IMR-90 (cell line): Measurements from ENCODE around the gene CDHR2. TPM values are rescaled to one million over a fixed set of nuclear protein-coding genes. Genes with fewer than 3 reads are reported as not detected.

Experiments used
- ATAC-seq: fragments of 200-7000 bp; cut with Tn5 transposase; 2 replicates; pipeline ENCODE4 v1.9.1; 2020; ENCODE audit warnings: low read depth, mild to moderate bottlenecking, moderate library complexity
- BruUV-seq: library from RNA; stranded (reverse); fragments of 400-500 nt; replicated peaks from 2 replicates; lab custom pipeline; 2021; lab: Mats Ljungman, UMichigan
- CTCF ChIA-PET: fragments of 300-600 bp; formaldehyde crosslinking; extraction: SDS; loops from one replicate; lab custom pipeline; 2021; ENCODE audit warnings: antibody characterized with exemption; lab: Yijun Ruan, JAX
- POLR2A ChIA-PET: fragments of 300-600 bp; sonication (Branson Sonifier 250); formaldehyde crosslinking; loops from one replicate; lab custom pipeline; 2022; ENCODE audit warnings: antibody characterized with exemption; ENCODE audit not compliant: unreplicated experiment; lab: Charles Lee
- DNase-seq: peaks from one replicate; pipeline ENCODE4 v3.0.0; 2013
- H2AFZ ChIP-seq: replicated peaks from 2 replicates; pipeline ENCODE3; 2013; ENCODE audit warnings: low read length, mild to moderate bottlenecking; ENCODE audit not compliant: poor library complexity
- H2AK5ac ChIP-seq: 2 replicates; pipeline ENCODE4 v1.6.1; 2013; ENCODE audit warnings: low read depth, low read length, inconsistent platforms
- H2AK9ac ChIP-seq: replicated peaks from 2 replicates; pipeline ENCODE3; 2013; ENCODE audit warnings: mild to moderate bottlenecking, low read depth, low read length, moderate library complexity; ENCODE audit not compliant: poor library complexity
- H2BK120ac ChIP-seq: 2 replicates; pipeline ENCODE4 v1.6.1; 2013; ENCODE audit warnings: low read depth, low read length, inconsistent platforms
- H2BK15ac ChIP-seq: 3 replicates; pipeline ENCODE4 v1.6.1; 2013; ENCODE audit warnings: low read depth, low read length, inconsistent platforms
- H2BK20ac ChIP-seq: 2 replicates; pipeline ENCODE4 v1.6.1; 2013; ENCODE audit warnings: low read depth, mild to moderate bottlenecking, inconsistent platforms, low read length, moderate library complexity
- H2BK5ac ChIP-seq: 2 replicates; pipeline ENCODE4 v1.6.1; 2013; ENCODE audit warnings: mild to moderate bottlenecking, low read depth, low read length, inconsistent platforms; ENCODE audit not compliant: poor library complexity, severe bottlenecking
- H3K14ac ChIP-seq: replicated peaks from 2 replicates; pipeline ENCODE4 v1.6.1; 2013; ENCODE audit warnings: low read depth, low read length, inconsistent platforms
- H3K18ac ChIP-seq: 2 replicates; pipeline ENCODE4 v1.6.1; 2013; ENCODE audit warnings: low read depth, low read length, control low read depth
- H3K23ac ChIP-seq: 2 replicates; pipeline ENCODE4 v1.6.1; 2013; ENCODE audit warnings: low read depth, low read length, inconsistent platforms
- H3K27ac ChIP-seq: 2 replicates; pipeline ENCODE4 v1.5.1; 2013; ENCODE audit warnings: mild to moderate bottlenecking, control low read depth, low read length; ENCODE audit not compliant: insufficient read depth
- H3K27me3 ChIP-seq: 2 replicates; pipeline ENCODE4 v1.6.1; 2013; ENCODE audit warnings: low read length; ENCODE audit not compliant: control insufficient read depth, insufficient read depth
- H3K36me3 ChIP-seq: 2 replicates; pipeline ENCODE4 v1.6.1; 2013; ENCODE audit warnings: low read length, mixed read lengths; ENCODE audit not compliant: control insufficient read depth, insufficient read depth
- H3K4ac ChIP-seq: 2 replicates; pipeline ENCODE4 v1.6.1; 2013; ENCODE audit warnings: low read depth, low read length, inconsistent platforms
- H3K4me1 ChIP-seq: 2 replicates; pipeline ENCODE4 v1.6.1; 2013; ENCODE audit warnings: low read length, mixed read lengths; ENCODE audit not compliant: control insufficient read depth, insufficient read depth
- H3K4me2 ChIP-seq: 2 replicates; pipeline ENCODE4 v1.6.1; 2013; ENCODE audit warnings: low read depth, mild to moderate bottlenecking, control low read depth, low read length, moderate library complexity
- H3K4me3 ChIP-seq: 2 replicates; pipeline ENCODE4 v1.5.1; 2013; ENCODE audit warnings: low read depth, mild to moderate bottlenecking, control low read depth, low read length, moderate library complexity; ENCODE audit not compliant: insufficient read depth
- H3K56ac ChIP-seq: 2 replicates; pipeline ENCODE4 v1.6.1; 2013; ENCODE audit warnings: low read length, inconsistent platforms; ENCODE audit not compliant: insufficient read depth; ENCODE audit errors: extremely low read depth
- H3K79me1 ChIP-seq, 2 experiments: 2 replicates each; pipeline ENCODE4 v1.6.1; 2013; ENCODE audit warnings: low read length in 2 of 2, inconsistent platforms in 1 of 2, low read depth in 1 of 2
- H3K9ac ChIP-seq: 2 replicates; pipeline ENCODE4 v1.6.1; 2013; ENCODE audit warnings: low read depth, low read length, control low read depth
- H3K9me1 ChIP-seq: 2 replicates; pipeline ENCODE4 v1.6.1; 2013; ENCODE audit warnings: low read length, inconsistent platforms; ENCODE audit not compliant: insufficient read depth
- H3K9me3 ChIP-seq: 2 replicates; pipeline ENCODE4 v1.6.1; 2013; ENCODE audit warnings: low read length; ENCODE audit not compliant: control insufficient read depth, insufficient read depth
- H4K20me1 ChIP-seq: 2 replicates; pipeline ENCODE4 v1.6.1; 2013; ENCODE audit warnings: low read length, inconsistent platforms; ENCODE audit not compliant: insufficient read depth
- H4K5ac ChIP-seq: 2 replicates; pipeline ENCODE4 v1.6.1; 2013; ENCODE audit warnings: mild to moderate bottlenecking, low read depth, low read length, control low read depth
- H4K8ac ChIP-seq, 2 experiments: 2 replicates each; pipeline ENCODE4 v1.6.1; 2013; ENCODE audit warnings: low read depth in 2 of 2, low read length in 2 of 2, control low read depth in 1 of 2, inconsistent platforms in 1 of 2
- H4K91ac ChIP-seq: 2 replicates; pipeline ENCODE4 v1.6.1; 2013; ENCODE audit warnings: low read depth, low read length, inconsistent platforms; ENCODE audit not compliant: insufficient read depth
- BHLHE40 ChIP-seq: fragments of 150-350 bp; IDR thresholded peaks from 2 replicates; pipeline ENCODE4 v1.6.1; 2016; ENCODE audit warnings: mild to moderate bottlenecking, low read depth, low read length
- CEBPB ChIP-seq: IDR thresholded peaks from 2 replicates; pipeline ENCODE4 v1.6.1; 2012; ENCODE audit warnings: low read depth, low read length, improper control_type of control experiment
- CHD1 ChIP-seq: IDR thresholded peaks from 2 replicates; pipeline ENCODE4 v1.6.1; 2012; ENCODE audit warnings: low read depth, low read length, improper control_type of control experiment
- FOS ChIP-seq: fragments of 150-350 bp; IDR thresholded peaks from 2 replicates; pipeline ENCODE4 v1.6.1; 2016; ENCODE audit warnings: low read depth, low read length
- MAFK ChIP-seq: IDR thresholded peaks from 2 replicates; pipeline ENCODE4 v1.6.1; 2012; ENCODE audit warnings: low read depth, low read length, improper control_type of control experiment
- MAZ ChIP-seq: IDR thresholded peaks from 2 replicates; pipeline ENCODE4 v1.6.1; 2012; ENCODE audit warnings: low read depth, mild to moderate bottlenecking, low read length, improper control_type of control experiment, moderate library complexity, borderline replicate concordance
- MXI1 ChIP-seq: IDR thresholded peaks from 2 replicates; pipeline ENCODE4 v1.6.1; 2012; ENCODE audit warnings: low read depth, mild to moderate bottlenecking, low read length, moderate library complexity, borderline replicate concordance
- NFE2L2 ChIP-seq: fragments of 150-350 bp; IDR thresholded peaks from 2 replicates; pipeline ENCODE4 v1.6.1; 2016; ENCODE audit warnings: low read depth, mild to moderate bottlenecking, low read length
- RFX5 ChIP-seq: IDR thresholded peaks from 2 replicates; pipeline ENCODE4 v1.8.0; 2012; ENCODE audit warnings: low read depth, mild to moderate bottlenecking, low read length, moderate library complexity
- SMC3 ChIP-seq: fragments of 150-350 bp; IDR thresholded peaks from 2 replicates; pipeline ENCODE4 v1.6.1; 2016; ENCODE audit warnings: low read depth, mild to moderate bottlenecking, antibody characterized with exemption, low read length, moderate library complexity
- WGBS, 2 experiments: methylation state at CpG; one replicate each; pipeline versions ENCODE4 v1.1.5 to v1.1.7; 2013; ENCODE audit warnings: missing lambda C conversion rate in 2 of 2; ENCODE audit not compliant: insufficient read length in 1 of 2; ENCODE audit errors: extremely low coverage in 2 of 2; 5-methylcytosine and 5-hydroxymethylcytosine counted together
- dilution Hi-C: fragments of 300-500 bp; cut with HindIII; formaldehyde crosslinking; loops from one replicate; pipeline ENCODE4 v1.14.3; 2018; ENCODE audit warnings: low sequenced_read_pairs; ENCODE audit not compliant: unreplicated experiment
- in situ Hi-C: fragments of 300-500 bp; cut with MboI; formaldehyde crosslinking; loops from 3 replicates; pipeline ENCODE4 v1.14.3; 2019; ENCODE audit warnings: low sequenced_read_pairs, inconsistent platforms, mixed read lengths
- intact Hi-C: fragments of 100-400 bp; cut with micrococcal nuclease; formaldehyde crosslinking; loops from 2 replicates; pipeline ENCODE4 v1.10.0; 2022
- polyA plus RNA-seq, 3 experiments: library from polyadenylated mRNA; depleted of rRNA; stranded (reverse); fragments of >200 nt; gene quantifications; 2 replicates each; pipeline ENCODE4 v1.2.3, GENCODE V29; 2012; ENCODE audit warnings: low replicate concordance in 1 of 3
- total RNA-seq: library from RNA; depleted of rRNA; stranded (reverse); fragments of >200 nt; gene quantifications from 2 replicates; pipeline ENCODE4 v1.2.3, GENCODE V29; 2012
- TF ChIP-seq, protein P1 (sequence below): conservative IDR thresholded peaks from 2 replicates; pipeline ENCODE4 v1.5.1; 2012; ENCODE audit warnings: mild to moderate bottlenecking, low read depth, low read length, improper control_type of control experiment
- TF ChIP-seq, protein P2 (sequence below): fragments of 150-350 bp; IDR thresholded peaks from 2 replicates; pipeline ENCODE4 v1.6.1; 2017; ENCODE audit warnings: mild to moderate bottlenecking, antibody characterized with exemption, low read length, low read depth
- TF ChIP-seq, protein P3 (sequence below): fragments of 150-350 bp; IDR thresholded peaks from 2 replicates; pipeline ENCODE4 v1.6.1; 2016; ENCODE audit warnings: low read depth, mild to moderate bottlenecking, low read length, moderate library complexity, borderline replicate concordance

The CDHR2 gene
- total and polyA plus RNA-seq, 2 of the 4 experiments (the other 2 are of a cell fraction): not detected

- POLR2A ChIA-PET: no interaction called here
- H2AK5ac ChIP-seq: no peak overlapping the region
- DNase-seq: no peak
- WGBS, 2 experiments: no CpG with 5 or more reads among the region's 3 CpGs
- dilution Hi-C loops (no loop called here), in situ Hi-C loops (no loop called here), intact Hi-C loops (no loop called here)
- no peak overlapping the region for H4K5ac ChIP-seq
- no peak overlapping the region for H2AFZ ChIP-seq
- no peak overlapping the region for H3K23ac ChIP-seq
- no peak overlapping the region for H4K91ac ChIP-seq
- CTCF ChIA-PET: interaction anchor here (0.6 kb wide), 1 partner anchor 9 kb away, joined by 3 read pairs; no protein-coding TSS in a partner anchor
- no peaks in the 10 kb centered on the region for H3K9me3 ChIP-seq
- no peak overlapping the region for H2BK120ac ChIP-seq
- no peak overlapping the region for H2BK20ac ChIP-seq
- H3K56ac ChIP-seq: no peak overlapping the region
- H4K20me1 ChIP-seq: peaks cover 21% of the 10 kb centered on the region
- no peak overlapping the region for H3K27ac ChIP-seq
- no peak overlapping the region for H2AK9ac ChIP-seq
- H3K79me1 ChIP-seq: peaks cover 4 to 35% of the 10 kb centered on the region in 2 experiments
- H4K8ac ChIP-seq: no peak overlapping the region
- H2BK5ac ChIP-seq: no peak overlapping the region
- no peak overlapping the region for H3K18ac ChIP-seq
- no peak for ATAC-seq
- no peak overlapping the region for H3K4me2 ChIP-seq
- peaks cover 14% of the 10 kb centered on the region for H3K9me1 ChIP-seq
- TF ChIP-seq MXI1: no peak
- no peak for TF ChIP-seq MAFK
- no peak for TF ChIP-seq RFX5
- no peak for TF ChIP-seq BHLHE40
- TF ChIP-seq, protein P1, sequence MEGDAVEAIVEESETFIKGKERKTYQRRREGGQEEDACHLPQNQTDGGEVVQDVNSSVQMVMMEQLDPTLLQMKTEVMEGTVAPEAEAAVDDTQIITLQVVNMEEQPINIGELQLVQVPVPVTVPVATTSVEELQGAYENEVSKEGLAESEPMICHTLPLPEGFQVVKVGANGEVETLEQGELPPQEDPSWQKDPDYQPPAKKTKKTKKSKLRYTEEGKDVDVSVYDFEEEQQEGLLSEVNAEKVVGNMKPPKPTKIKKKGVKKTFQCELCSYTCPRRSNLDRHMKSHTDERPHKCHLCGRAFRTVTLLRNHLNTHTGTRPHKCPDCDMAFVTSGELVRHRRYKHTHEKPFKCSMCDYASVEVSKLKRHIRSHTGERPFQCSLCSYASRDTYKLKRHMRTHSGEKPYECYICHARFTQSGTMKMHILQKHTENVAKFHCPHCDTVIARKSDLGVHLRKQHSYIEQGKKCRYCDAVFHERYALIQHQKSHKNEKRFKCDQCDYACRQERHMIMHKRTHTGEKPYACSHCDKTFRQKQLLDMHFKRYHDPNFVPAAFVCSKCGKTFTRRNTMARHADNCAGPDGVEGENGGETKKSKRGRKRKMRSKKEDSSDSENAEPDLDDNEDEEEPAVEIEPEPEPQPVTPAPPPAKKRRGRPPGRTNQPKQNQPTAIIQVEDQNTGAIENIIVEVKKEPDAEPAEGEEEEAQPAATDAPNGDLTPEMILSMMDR: no peak
- no peak for TF ChIP-seq CEBPB
- TF ChIP-seq MAZ: no peak
- TF ChIP-seq CHD1: no peak
- no peak for TF ChIP-seq FOS
- TF ChIP-seq, protein P2, sequence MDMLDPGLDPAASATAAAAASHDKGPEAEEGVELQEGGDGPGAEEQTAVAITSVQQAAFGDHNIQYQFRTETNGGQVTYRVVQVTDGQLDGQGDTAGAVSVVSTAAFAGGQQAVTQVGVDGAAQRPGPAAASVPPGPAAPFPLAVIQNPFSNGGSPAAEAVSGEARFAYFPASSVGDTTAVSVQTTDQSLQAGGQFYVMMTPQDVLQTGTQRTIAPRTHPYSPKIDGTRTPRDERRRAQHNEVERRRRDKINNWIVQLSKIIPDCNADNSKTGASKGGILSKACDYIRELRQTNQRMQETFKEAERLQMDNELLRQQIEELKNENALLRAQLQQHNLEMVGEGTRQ: no peak
- TF ChIP-seq SMC3: no peak
- TF ChIP-seq NFE2L2: no peak
- TF ChIP-seq, protein P3, sequence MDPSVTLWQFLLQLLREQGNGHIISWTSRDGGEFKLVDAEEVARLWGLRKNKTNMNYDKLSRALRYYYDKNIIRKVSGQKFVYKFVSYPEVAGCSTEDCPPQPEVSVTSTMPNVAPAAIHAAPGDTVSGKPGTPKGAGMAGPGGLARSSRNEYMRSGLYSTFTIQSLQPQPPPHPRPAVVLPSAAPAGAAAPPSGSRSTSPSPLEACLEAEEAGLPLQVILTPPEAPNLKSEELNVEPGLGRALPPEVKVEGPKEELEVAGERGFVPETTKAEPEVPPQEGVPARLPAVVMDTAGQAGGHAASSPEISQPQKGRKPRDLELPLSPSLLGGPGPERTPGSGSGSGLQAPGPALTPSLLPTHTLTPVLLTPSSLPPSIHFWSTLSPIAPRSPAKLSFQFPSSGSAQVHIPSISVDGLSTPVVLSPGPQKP: no peak
- H3K9ac ChIP-seq: no peak overlapping the region
- H3K4me1 ChIP-seq: peaks cover 3% of the 10 kb centered on the region; the same call in 1 of the 2 replicates
- H3K27me3 ChIP-seq: no peaks in the 10 kb centered on the region
- no peak overlapping the region for H3K4me3 ChIP-seq
- no peak overlapping the region for H2BK15ac ChIP-seq
- BruUV-seq: no TSS peak
- H3K4ac ChIP-seq: no peak overlapping the region
- no peak overlapping the region for H3K14ac ChIP-seq
- H3K36me3 ChIP-seq: no peaks in the 10 kb centered on the region
These were observed 56.9 kb downstream of the CDHR2 start for GRCh38 chr5:176606032-176606431.
